H1 (cell line): ENCODE data around the gene GULP1. TPM values are rescaled to one million over a fixed set of nuclear protein-coding genes. Genes with fewer than 3 reads are reported as not detected.

Source experiments
- CTCF ChIA-PET: fragments of 300-600 bp; sonication (Branson Sonifier 250); formaldehyde crosslinking; loops from one replicate; lab custom pipeline; 2021; ENCODE audit not compliant: partially characterized antibody; lab: Charles Lee
- POLR2A ChIA-PET: fragments of 300-600 bp; sonication (Branson Sonifier 250); formaldehyde crosslinking; loops from one replicate; lab custom pipeline; 2021; ENCODE audit warnings: inconsistent platforms; ENCODE audit not compliant: partially characterized antibody; lab: Charles Lee
- DNase-seq, 2 experiments: peaks; one replicate each; pipeline versions ENCODE4 v3.0.0 to v3.0.0-alpha.2; 2010 to 2022; ENCODE audit warnings: low spot score in 2 of 2, low read depth in 1 of 2, mixed read lengths in 1 of 2
- FAIRE-seq: peaks from 2 replicates; lab custom pipeline; 2011; peaks lifted over from hg19 to GRCh38; lab: Jason Lieb, UNC
- H2AFZ ChIP-seq: 2 replicates; pipeline ENCODE4 v1.8.1; 2012; ENCODE audit warnings: low read length, inconsistent platforms
- H2AK5ac ChIP-seq: 2 replicates; pipeline ENCODE4 v1.6.1; 2013; ENCODE audit warnings: low read depth, low read length
- H2BK120ac ChIP-seq: replicated peaks from 2 replicates; pipeline ENCODE3; 2013; ENCODE audit warnings: low read depth, low read length, inconsistent platforms
- H2BK12ac ChIP-seq: 2 replicates; pipeline ENCODE4 v1.6.1; 2013; ENCODE audit warnings: low read depth, low read length
- H2BK15ac ChIP-seq: 2 replicates; pipeline ENCODE4 v1.6.1; 2013; ENCODE audit warnings: low read length
- H2BK20ac ChIP-seq: 2 replicates; pipeline ENCODE4 v1.6.1; 2013; ENCODE audit warnings: low read length
- H2BK5ac ChIP-seq: 2 replicates; pipeline ENCODE4 v1.6.1; 2013; ENCODE audit warnings: low read depth, low read length
- H3K14ac ChIP-seq: 2 replicates; pipeline ENCODE4 v1.6.1; 2013; ENCODE audit warnings: inconsistent platforms; ENCODE audit not compliant: insufficient read length
- H3K18ac ChIP-seq: 2 replicates; pipeline ENCODE4 v1.6.1; 2013; ENCODE audit warnings: low read length; ENCODE audit errors: extremely low read depth
- H3K23ac ChIP-seq: 2 replicates; pipeline ENCODE4 v1.6.1; 2013; ENCODE audit warnings: inconsistent platforms; ENCODE audit not compliant: insufficient read length
- H3K23me2 ChIP-seq: 2 replicates; pipeline ENCODE4 v1.6.1; 2013; ENCODE audit warnings: low read depth, low read length
- H3K27ac ChIP-seq: 2 replicates; pipeline ENCODE4 v1.6.1; 2011; ENCODE audit warnings: low read depth, low read length, inconsistent platforms
- H3K27me3 ChIP-seq, 4 experiments: replicated peaks in 1 of 4; 1 replicate in 1 of 4; 2 replicates in 3 of 4; pipeline versions ENCODE4 v1.6.1 to v1.8.1; 2011 to 2013; ENCODE audit warnings: low read length in 3 of 4, mild to moderate bottlenecking in 3 of 4, inconsistent platforms in 2 of 4, mixed read lengths in 2 of 4, moderate library complexity in 1 of 4; ENCODE audit not compliant: control insufficient read depth in 3 of 4, insufficient read depth in 3 of 4; ENCODE audit errors: extremely low read depth in 1 of 4
- H3K36me3 ChIP-seq, 4 experiments: 2 replicates each; pipeline versions ENCODE4 v1.6.1 to v1.8.1; 2011 to 2013; ENCODE audit warnings: mild to moderate bottlenecking in 4 of 4, low read length in 3 of 4, moderate library complexity in 2 of 4, control low read depth in 1 of 4, inconsistent platforms in 1 of 4; ENCODE audit not compliant: insufficient read depth in 4 of 4, control insufficient read depth in 2 of 4
- H3K4ac ChIP-seq: replicated peaks from 2 replicates; pipeline ENCODE3; 2013; ENCODE audit warnings: low read length, low read depth, mixed read lengths, inconsistent platforms; ENCODE audit not compliant: insufficient read length
- H3K4me1 ChIP-seq, 4 experiments: replicated peaks in 1 of 4; 1 replicate in 1 of 4; 2 replicates in 3 of 4; pipeline versions ENCODE4 v1.6.1 to v1.8.1; 2011 to 2013; ENCODE audit warnings: low read length in 3 of 4, inconsistent platforms in 2 of 4, mixed read lengths in 1 of 4; ENCODE audit not compliant: insufficient read depth in 4 of 4, control insufficient read depth in 3 of 4
- H3K4me2 ChIP-seq, 2 experiments: 2 replicates each; pipeline versions ENCODE4 v1.6.1 to v1.8.1; 2011 to 2013; ENCODE audit warnings: low read depth in 2 of 2, low read length in 2 of 2, control low read depth in 1 of 2, inconsistent platforms in 1 of 2, mild to moderate bottlenecking in 1 of 2; ENCODE audit not compliant: insufficient read depth in 1 of 2
- H3K4me3 ChIP-seq, 4 experiments: fragments of 200-600, 300-600 bp in 1 of 4; sonication (generic), shearing (Covaris generic), sonication (Bioruptor Twin) in 1 of 4; 2 replicates each; pipeline versions ENCODE4 v1.5.1 to v1.8.1; 2011 to 2016; ENCODE audit warnings: low read length in 4 of 4, low read depth in 3 of 4, control low read depth in 2 of 4, inconsistent platforms in 2 of 4, mild to moderate bottlenecking in 2 of 4, mixed read lengths in 1 of 4, moderate library complexity in 1 of 4; ENCODE audit not compliant: insufficient read depth in 2 of 4; ENCODE audit errors: extremely low read depth in 1 of 4
- H3K56ac ChIP-seq: replicated peaks from 2 replicates; pipeline ENCODE3; 2013; ENCODE audit warnings: low read depth, mild to moderate bottlenecking, mixed read lengths, low read length, inconsistent platforms; ENCODE audit not compliant: insufficient read length
- H3K79me1 ChIP-seq: 2 replicates; pipeline ENCODE4 v1.6.1; 2013; ENCODE audit warnings: low read depth, low read length, control low read depth
- H3K79me2 ChIP-seq, 2 experiments: 2 replicates each; pipeline versions ENCODE4 v1.6.1 to v1.8.1; 2012 to 2013; ENCODE audit warnings: low read length in 2 of 2, mild to moderate bottlenecking in 2 of 2, inconsistent platforms in 1 of 2; ENCODE audit not compliant: insufficient read depth in 2 of 2, control insufficient read depth in 1 of 2
- H3K9ac ChIP-seq, 4 experiments: replicated peaks in 1 of 4; 1 replicate in 1 of 4; 2 replicates in 3 of 4; pipeline versions ENCODE4 v1.6.1 to v1.8.1; 2011 to 2013; ENCODE audit warnings: low read depth in 3 of 4, low read length in 3 of 4, control low read depth in 2 of 4, mild to moderate bottlenecking in 2 of 4, moderate library complexity in 2 of 4, inconsistent platforms in 1 of 4; ENCODE audit errors: extremely low read depth in 1 of 4
- H3K9me3 ChIP-seq, 2 experiments: 2 replicates each; pipeline versions ENCODE4 v1.6.1 to v1.8.1; 2012 to 2013; ENCODE audit warnings: mild to moderate bottlenecking in 2 of 2, moderate library complexity in 2 of 2, control low read depth in 1 of 2, inconsistent platforms in 1 of 2, low read depth in 1 of 2, low read length in 1 of 2, mixed read lengths in 1 of 2; ENCODE audit not compliant: insufficient read depth in 2 of 2
- H4K20me1 ChIP-seq, 2 experiments: replicated peaks in 1 of 2; 2 replicates each; pipeline versions ENCODE3 to v1.8.1; 2011 to 2013; ENCODE audit warnings: inconsistent platforms in 2 of 2, low read length in 2 of 2, mild to moderate bottlenecking in 1 of 2; ENCODE audit not compliant: insufficient read depth in 2 of 2, control insufficient read depth in 1 of 2
- H4K5ac ChIP-seq: 2 replicates; pipeline ENCODE4 v1.6.1; 2013; ENCODE audit warnings: low read length, low read depth, mixed read lengths, inconsistent platforms; ENCODE audit not compliant: insufficient read length
- H4K8ac ChIP-seq: 2 replicates; pipeline ENCODE4 v1.8.0; 2013; ENCODE audit warnings: mild to moderate bottlenecking, moderate library complexity, low read length, inconsistent platforms; ENCODE audit not compliant: insufficient read depth; ENCODE audit errors: extremely low read depth
- H4K91ac ChIP-seq: replicated peaks from 2 replicates; pipeline ENCODE3; 2013; ENCODE audit warnings: low read length, mixed read lengths, inconsistent platforms; ENCODE audit not compliant: insufficient read length
- BCL11A ChIP-seq, 2 experiments: IDR thresholded peaks; one replicate each; pipeline ENCODE4 v1.6.1; 2011; ENCODE audit warnings: low read depth in 2 of 2, low read length in 2 of 2, mild to moderate bottlenecking in 2 of 2
- FOSL1 ChIP-seq: IDR thresholded peaks from 2 replicates; pipeline ENCODE4 v1.6.1; 2011; ENCODE audit warnings: mild to moderate bottlenecking, low read depth, low read length, moderate library complexity; ENCODE audit not compliant: insufficient read depth
- RAD21 ChIP-seq, 2 experiments: IDR thresholded peaks in 1 of 2; conservative IDR thresholded peaks in 1 of 2; 2 replicates each; pipeline ENCODE4 v1.6.1; 2011; ENCODE audit warnings: low read depth in 2 of 2, low read length in 2 of 2, improper control_type of control experiment in 1 of 2, inconsistent platforms in 1 of 2, mild to moderate bottlenecking in 1 of 2, moderate library complexity in 1 of 2
- WGBS, 2 experiments: shearing (Covaris generic) in 1 of 2; methylation state at CpG; one replicate each; pipeline versions ENCODE4 v1.1.6 to v1.1.7; 2013 to 2015; ENCODE audit warnings: low lambda C conversion rate in 2 of 2, mixed read lengths in 2 of 2, inconsistent platforms in 1 of 2, low coverage in 1 of 2, missing lambda C conversion rate in 1 of 2; ENCODE audit not compliant: insufficient replicate concordance in 2 of 2, insufficient coverage in 1 of 2, insufficient read length in 1 of 2; ENCODE audit errors: extremely low coverage in 1 of 2, missing lambda C conversion rate in 1 of 2; 5-methylcytosine and 5-hydroxymethylcytosine counted together
- polyA plus RNA-seq, 7 experiments: library from polyadenylated mRNA; depleted of rRNA in 3 of 7; stranded (reverse) in 5 of 7; unstranded in 2 of 7; fragments of >200 nt in 5 of 7; fragments of 200-250 nt in 2 of 7; gene quantifications; 1 replicate in 5 of 7; 2 replicates in 1 of 7; 4 replicates in 1 of 7; pipeline versions ENCODE4 v1.2.1 to v1.2.3, GENCODE V29; 2011 to 2013; ENCODE audit warnings: missing spikeins in 2 of 7, mixed read lengths in 2 of 7
- total RNA-seq: library from RNA; stranded (reverse); fragmentation: NEBNext Ultra II Directional; extraction: Animal tissue kit (Norgen Biotek cat#: 25700); gene quantifications from 2 replicates; pipeline ENCODE4 v1.2.1, GENCODE V29; 2021
- TF ChIP-seq, protein P1 (sequence below), 3 experiments: IDR thresholded peaks; 1 replicate in 2 of 3; 2 replicates in 1 of 3; pipeline versions ENCODE4 v1.5.1 to v1.6.1; 2011; ENCODE audit warnings: low read length in 3 of 3, mild to moderate bottlenecking in 3 of 3, inconsistent platforms in 2 of 3, low read depth in 1 of 3, moderate library complexity in 1 of 3; ENCODE audit not compliant: insufficient read depth in 1 of 3; ENCODE audit errors: control extremely low read depth in 1 of 3

The GULP1 gene
- total and polyA plus RNA-seq, 2 of the 8 experiments (the other 6 are each of a cell fraction or from before 2014, with no cell fraction given), result 69.7 to 139 TPM

DNA sequence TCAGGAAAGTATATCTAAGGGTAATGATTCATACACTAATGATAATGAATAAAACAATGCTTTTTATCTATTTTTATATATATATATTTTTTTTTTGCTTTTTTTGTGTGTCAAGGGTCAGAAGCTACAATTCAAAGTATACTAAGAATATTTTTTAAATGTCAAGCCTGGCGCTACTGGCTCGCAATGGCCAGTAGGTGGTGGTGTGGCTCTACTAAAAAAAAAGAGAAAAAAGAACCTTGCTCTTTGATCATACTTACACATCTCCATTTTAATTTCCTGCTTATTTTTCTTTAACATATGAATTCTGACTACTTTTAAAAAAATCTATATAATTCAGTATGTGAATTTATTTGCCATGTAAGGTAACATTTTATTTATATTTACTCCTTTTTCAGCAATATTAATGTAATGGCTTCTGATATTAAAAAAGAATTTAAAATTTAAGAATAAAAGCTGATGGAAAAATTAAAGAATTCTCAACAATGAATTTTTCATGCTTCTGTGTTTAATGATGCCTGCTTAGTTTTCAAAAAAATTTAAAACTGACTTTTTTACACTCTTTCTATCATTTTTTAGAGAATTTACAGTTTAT lies 232.9 kb downstream of the GULP1 start:
- H3K9me3 ChIP-seq, result no peaks in the 10 kb centered on the region
- no peaks in the 10 kb centered on the region for H3K79me1 ChIP-seq
- no peak overlapping the region for H3K27ac ChIP-seq
- no peak overlapping the region for H2BK12ac ChIP-seq
- peaks cover 0 to 2% of the 10 kb centered on the region in 2 experiments for H4K20me1 ChIP-seq
- no peak overlapping the region for H4K91ac ChIP-seq
- no peak overlapping the region for H3K18ac ChIP-seq
- no peaks in the 10 kb centered on the region for H3K27me3 ChIP-seq
- no peak for FAIRE-seq
- CTCF ChIA-PET, result interaction anchor here (0.6 to 2.6 kb wide), 19 partner anchors 10 to 885 kb away, joined by 3 to 8 read pairs (median 4); partner anchors contain the start of gene COL3A1
- DNase-seq, result no peak
- TF ChIP-seq RAD21 (IDR thresholded peaks at IDR 0.05 in 1 of 2, conservative IDR thresholded peaks at IDR 0.05 in 1 of 2; ENCODE audit: low read depth in 2 of 2, low read length in 2 of 2), result peak; percentile 67 to 71
- TF ChIP-seq FOSL1, result no peak
- TF ChIP-seq, protein P1, sequence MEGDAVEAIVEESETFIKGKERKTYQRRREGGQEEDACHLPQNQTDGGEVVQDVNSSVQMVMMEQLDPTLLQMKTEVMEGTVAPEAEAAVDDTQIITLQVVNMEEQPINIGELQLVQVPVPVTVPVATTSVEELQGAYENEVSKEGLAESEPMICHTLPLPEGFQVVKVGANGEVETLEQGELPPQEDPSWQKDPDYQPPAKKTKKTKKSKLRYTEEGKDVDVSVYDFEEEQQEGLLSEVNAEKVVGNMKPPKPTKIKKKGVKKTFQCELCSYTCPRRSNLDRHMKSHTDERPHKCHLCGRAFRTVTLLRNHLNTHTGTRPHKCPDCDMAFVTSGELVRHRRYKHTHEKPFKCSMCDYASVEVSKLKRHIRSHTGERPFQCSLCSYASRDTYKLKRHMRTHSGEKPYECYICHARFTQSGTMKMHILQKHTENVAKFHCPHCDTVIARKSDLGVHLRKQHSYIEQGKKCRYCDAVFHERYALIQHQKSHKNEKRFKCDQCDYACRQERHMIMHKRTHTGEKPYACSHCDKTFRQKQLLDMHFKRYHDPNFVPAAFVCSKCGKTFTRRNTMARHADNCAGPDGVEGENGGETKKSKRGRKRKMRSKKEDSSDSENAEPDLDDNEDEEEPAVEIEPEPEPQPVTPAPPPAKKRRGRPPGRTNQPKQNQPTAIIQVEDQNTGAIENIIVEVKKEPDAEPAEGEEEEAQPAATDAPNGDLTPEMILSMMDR (IDR thresholded peaks at IDR 0.05; ENCODE audit: control extremely low read depth in 1 of 3, insufficient read depth in 1 of 3, low read depth in 1 of 3, low read length in 3 of 3), result peak; percentile 28 to 60 (median 40)
- no peak for TF ChIP-seq BCL11A (IDR thresholded peaks at IDR 0.05; ENCODE audit: low read depth in 2 of 2, low read length in 2 of 2)
- no peak overlapping the region for H3K23ac ChIP-seq
- no peak overlapping the region for H3K14ac ChIP-seq
- H3K4me1 ChIP-seq, result no peaks in the 10 kb centered on the region
- peaks cover 0 to 13% (median 2%) of the 10 kb centered on the region in 4 experiments; a peak in 3 of 8 replicates for H3K36me3 ChIP-seq
- WGBS, 2 experiments, result 8% methylated on average over 2 of the region's 2 CpGs; no CpG with 5 or more reads in 1 of the 2 experiments
- POLR2A ChIA-PET, result interaction anchor here (0.6 kb wide), 1 partner anchor 235 kb away, joined by 3 read pairs; no protein-coding TSS in a partner anchor
- H2BK15ac ChIP-seq, result no peak overlapping the region
- H3K4me2 ChIP-seq, result no peak overlapping the region
- H3K9ac ChIP-seq, result no peak overlapping the region
- no peaks in the 10 kb centered on the region for H3K79me2 ChIP-seq
- no peaks in the 10 kb centered on the region for H3K23me2 ChIP-seq
- no peak overlapping the region for H2BK20ac ChIP-seq
- no peak overlapping the region for H3K4me3 ChIP-seq
- no peak overlapping the region for H4K8ac ChIP-seq
- no peak overlapping the region for H4K5ac ChIP-seq
- H3K4ac ChIP-seq, result no peak overlapping the region
- H2BK5ac ChIP-seq, result no peak overlapping the region
- no peak overlapping the region for H2AFZ ChIP-seq
- H2BK120ac ChIP-seq, result no peak overlapping the region
- no peak overlapping the region for H2AK5ac ChIP-seq
- no peak overlapping the region for H3K56ac ChIP-seq
